ENCODE results near the gene HSD17B12.
A peak's percentile ranks its signal among the peaks of the same experiment; 100 is the strongest.

Gene HSD17B12

GRCh38 chr11:43688394-43688793, 7.9 kb downstream of the HSD17B12 start:
- no peak for DNase-seq (ENCODE audit: low spot score)

DNA sequence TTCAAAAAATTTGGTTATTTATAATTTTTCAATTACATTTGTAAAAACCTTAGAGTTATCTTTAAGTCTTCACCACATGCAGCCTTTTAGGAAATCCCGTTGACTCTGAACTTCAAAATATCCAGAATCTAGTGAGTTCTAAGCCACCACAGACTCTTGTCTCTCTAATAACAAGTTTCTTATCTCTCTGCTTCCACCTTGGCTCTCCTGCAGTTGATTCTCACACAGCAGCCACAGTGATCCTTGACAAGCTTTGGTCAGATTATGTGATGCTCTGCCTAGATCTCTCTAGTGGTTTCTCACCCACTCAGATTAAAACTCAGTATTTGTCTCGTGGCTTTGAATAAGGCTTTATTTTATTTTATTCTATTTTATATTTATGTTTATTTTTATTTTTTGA, 8.6 kb downstream of the HSD17B12 start:
- DNase-seq (ENCODE audit: low spot score): no peak

DNA sequence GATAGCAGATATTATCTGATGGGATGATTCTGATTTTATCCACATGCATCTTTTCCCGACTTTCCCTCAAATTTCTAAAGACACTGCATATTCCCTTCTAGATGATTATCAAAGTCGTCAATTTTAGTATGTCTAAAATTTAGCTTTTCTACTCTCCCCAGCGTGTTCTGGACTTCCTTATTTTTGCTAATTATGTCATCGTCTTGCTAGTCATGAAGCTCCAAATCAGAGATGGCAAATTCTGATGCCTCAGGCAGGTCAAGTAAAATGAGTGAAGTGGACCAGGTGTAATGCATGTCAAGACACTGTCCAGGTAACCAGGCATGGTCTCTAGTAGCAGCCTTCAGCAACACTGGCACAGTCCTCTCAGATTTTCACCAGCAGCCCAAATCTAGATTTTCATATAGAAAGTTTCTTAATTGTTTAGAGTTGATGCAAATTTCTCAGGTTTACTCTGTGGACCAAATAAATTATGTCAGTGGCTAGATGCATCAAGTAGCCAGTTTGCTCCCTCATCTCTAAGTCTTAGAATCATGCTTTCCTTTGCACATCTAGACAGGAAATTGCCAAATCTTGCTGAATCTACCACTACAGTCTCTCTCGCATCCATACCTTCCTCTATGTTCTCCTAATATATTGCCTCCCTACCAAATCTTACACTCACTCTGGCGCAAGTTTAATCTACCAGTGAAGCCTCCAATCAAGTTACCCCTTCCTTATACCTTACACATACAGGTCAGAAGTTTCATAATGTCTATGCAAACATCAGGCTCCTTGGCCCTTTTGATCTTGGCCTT, 10.6 kb downstream of the HSD17B12 start:
- peak; percentile 47 for DNase-seq (ENCODE audit: low spot score)

GRCh38 chr11:43691806-43692205, 11.3 kb downstream of the HSD17B12 start:
- DNase-seq (ENCODE audit: low spot score): no peak

DNA sequence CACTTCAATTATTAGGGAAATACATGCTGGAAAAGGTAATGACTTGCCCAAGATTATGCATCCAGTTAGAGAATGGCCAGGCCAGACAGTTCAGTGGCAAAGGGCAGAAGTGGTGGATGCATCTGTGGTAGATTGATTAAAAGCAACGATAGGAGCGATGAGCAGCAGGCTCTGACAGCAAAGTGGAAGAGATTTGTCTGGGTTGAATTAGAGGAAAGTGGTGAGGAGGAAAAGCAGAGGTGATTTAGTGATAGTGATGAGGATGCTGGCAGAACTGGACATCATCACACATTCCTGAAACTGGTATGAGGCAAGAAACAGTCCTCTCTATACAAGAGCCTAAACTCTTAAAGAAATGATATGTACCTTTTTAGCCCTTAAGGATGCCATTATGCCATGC, 12.5 kb downstream of the HSD17B12 start:
- DNase-seq (ENCODE audit: low spot score): no peak

DNA sequence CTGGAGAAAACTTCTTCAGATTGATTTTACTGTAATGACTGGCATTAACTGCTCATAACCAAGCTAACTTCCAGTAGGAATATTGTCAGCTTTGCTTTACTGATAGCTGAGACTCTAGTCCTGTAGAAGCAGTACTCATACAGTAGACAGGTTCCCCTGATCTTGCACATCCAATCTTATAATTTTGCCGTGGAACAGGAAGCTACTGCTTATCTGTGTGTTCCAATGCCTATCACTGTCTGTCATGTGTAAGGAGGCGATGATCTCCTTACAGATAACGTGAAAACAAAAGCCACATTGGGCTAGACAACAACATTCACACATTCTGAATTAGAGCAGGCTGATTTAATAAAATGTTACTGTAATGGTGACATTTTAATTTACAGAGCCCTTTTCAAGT, 13.2 kb downstream of the HSD17B12 start:
- DNase-seq (ENCODE audit: low spot score): no peak

DNA sequence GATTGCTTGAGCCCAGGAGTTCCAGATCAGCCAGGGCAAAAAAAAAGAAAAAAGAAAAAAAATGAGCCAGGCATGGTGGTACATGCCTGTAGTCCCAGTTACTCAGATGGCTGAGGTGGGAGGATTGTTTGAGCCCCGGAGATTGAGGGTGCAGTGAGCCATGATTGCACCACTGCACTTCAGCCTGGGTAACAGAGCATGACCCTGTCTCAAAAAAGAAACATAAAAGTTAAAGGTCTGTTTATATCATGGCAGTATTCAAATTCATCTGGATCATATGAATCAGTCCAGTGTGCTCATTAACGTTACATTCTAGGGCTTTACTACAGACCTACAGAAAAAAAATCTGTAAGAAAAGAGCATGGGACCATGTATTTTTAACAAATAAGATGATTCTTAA, 13.9 kb downstream of the HSD17B12 start:
- peak; percentile 69 for DNase-seq (ENCODE audit: low spot score)

- DNase-seq (ENCODE audit: low spot score): no peak
Observed at GRCh38 chr11:43697679-43698078, 17.1 kb downstream of the HSD17B12 start.

- DNase-seq (ENCODE audit: low spot score): no peak
Observed at GRCh38 chr11:43699870-43700269, 19.3 kb downstream of the HSD17B12 start.

- DNase-seq (ENCODE audit: low spot score): no peak
Observed at GRCh38 chr11:43706631-43707030, 26.1 kb downstream of the HSD17B12 start.

DNA sequence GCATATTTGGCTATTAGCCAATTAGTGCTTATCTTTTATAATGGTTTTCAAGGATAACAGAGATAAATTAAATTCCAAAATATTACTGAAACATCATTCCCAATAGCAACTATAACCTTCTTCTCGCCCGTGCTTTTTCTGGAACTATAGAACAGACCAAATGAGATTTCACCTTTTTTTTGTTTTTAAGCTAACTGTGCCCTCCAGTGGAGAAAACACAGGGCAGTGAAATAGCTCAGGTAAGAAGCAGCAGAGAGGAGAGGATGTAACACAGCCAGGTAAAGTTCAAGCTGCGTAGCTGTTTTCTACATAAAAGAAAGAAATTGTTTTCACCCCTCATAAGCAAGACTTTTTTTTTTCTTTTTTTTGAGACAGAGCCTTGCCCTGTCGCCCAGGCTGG, 28.2 kb downstream of the HSD17B12 start:
- peak; percentile 31 for DNase-seq (ENCODE audit: low spot score)

- DNase-seq (ENCODE audit: low spot score): no peak
Observed at GRCh38 chr11:43709689-43710088, 29.2 kb downstream of the HSD17B12 start.

- no peak for DNase-seq (ENCODE audit: low spot score)
Observed at GRCh38 chr11:43712676-43713075, 32.1 kb downstream of the HSD17B12 start.

GRCh38 chr11:43718373-43718772, 37.8 kb downstream of the HSD17B12 start:
- DNase-seq (ENCODE audit: low spot score): no peak

- DNase-seq (ENCODE audit: low spot score): no peak
Observed at GRCh38 chr11:43723617-43724016, 43.1 kb downstream of the HSD17B12 start.

DNA sequence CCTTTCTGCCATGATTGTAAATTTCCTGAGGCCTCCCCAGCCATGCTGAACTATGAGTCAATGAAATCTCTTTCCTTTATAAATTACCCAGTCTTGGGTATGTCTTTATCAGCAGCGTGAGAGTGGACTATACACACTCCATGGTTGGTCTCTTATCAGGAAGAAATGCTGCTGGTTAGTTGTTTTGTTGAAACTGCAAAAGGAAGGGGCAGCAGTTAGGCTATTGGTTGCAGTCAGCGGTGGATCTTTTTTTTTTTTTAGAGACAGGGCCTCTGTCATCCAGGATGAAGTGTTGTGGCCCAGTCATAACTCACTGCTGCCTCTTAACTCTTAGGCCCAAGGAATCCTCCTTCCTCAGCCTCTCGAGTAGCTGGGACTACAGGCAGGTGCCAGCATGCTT, 51.7 kb downstream of the HSD17B12 start:
- no peak for DNase-seq (ENCODE audit: low spot score)

- DNase-seq (ENCODE audit: low spot score): no peak
Observed at GRCh38 chr11:43734256-43734655, 53.7 kb downstream of the HSD17B12 start.

GRCh38 chr11:43735115-43735514, 54.6 kb downstream of the HSD17B12 start:
- no peak for DNase-seq (ENCODE audit: low spot score)

- DNase-seq (ENCODE audit: low spot score): no peak
Observed at GRCh38 chr11:43735961-43736360, 55.4 kb downstream of the HSD17B12 start.

DNA sequence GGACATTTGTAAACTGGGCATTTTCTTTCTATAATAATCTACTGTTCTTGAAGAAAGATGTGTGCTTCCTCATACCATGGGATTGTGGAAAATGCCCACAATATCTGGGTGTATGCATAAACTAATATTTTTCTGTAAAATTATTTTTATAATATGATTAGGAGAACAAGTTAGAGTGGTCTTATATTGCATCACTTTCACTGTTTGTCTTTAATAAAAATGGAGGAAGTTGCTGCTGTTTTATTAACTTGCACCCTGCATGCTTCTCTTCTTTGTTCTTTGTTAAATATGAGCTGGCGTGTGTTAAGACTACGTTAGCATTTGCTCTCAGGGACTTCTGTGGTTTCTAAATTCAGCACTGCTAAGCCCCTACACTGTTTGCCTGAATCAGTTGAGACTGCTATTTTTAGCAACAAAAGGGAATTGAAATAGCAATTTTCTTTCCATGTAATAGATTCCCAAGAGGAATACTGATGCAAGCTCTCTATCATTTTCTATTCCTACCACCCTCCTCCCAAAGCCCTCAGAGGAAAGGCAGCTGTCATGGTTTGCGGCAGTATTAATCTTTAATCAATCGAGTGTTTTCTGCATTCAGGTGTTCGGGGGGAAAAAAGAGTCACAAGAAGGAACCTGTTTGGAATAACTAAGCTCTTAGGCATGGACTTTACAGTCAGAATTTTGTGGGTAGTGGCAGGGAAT, 56.1 kb downstream of the HSD17B12 start:
- DNase-seq (ENCODE audit: low spot score): no peak

GRCh38 chr11:43737201-43737590, 56.7 kb downstream of the HSD17B12 start:
- DNase-seq (ENCODE audit: low spot score): no peak

- no peak for DNase-seq (ENCODE audit: low spot score)
Observed at GRCh38 chr11:43738600-43739409, 58.3 kb downstream of the HSD17B12 start.

DNA sequence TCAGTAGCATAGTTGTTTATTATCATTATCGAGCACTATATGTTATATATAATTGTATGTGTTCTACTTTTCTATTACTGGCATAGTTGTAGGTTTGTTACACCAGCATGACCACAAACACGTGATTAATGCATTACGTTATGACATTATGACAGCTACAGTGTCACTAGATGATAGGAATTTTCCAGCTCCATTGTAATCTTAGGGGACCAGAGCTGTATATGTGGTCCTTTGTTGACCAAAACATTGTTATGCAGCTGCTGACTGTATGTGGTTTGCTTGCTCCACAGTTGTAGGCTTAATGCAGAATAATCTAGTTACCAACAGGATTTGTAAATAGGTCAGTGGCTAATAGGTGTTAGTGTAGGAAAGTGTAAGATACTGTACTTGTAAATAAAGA, 66.1 kb downstream of the HSD17B12 start:
- DNase-seq (ENCODE audit: low spot score): no peak

Data from NAMALWA (cell line).